AG08395 (cell line): ENCODE data around the gene CRYBA2.

Source experiments
- DNase-seq: peaks from one replicate; pipeline ENCODE4 v3.0.0; 2012; ENCODE audit warnings: mixed read lengths, low spot score

The CRYBA2 gene

DNA sequence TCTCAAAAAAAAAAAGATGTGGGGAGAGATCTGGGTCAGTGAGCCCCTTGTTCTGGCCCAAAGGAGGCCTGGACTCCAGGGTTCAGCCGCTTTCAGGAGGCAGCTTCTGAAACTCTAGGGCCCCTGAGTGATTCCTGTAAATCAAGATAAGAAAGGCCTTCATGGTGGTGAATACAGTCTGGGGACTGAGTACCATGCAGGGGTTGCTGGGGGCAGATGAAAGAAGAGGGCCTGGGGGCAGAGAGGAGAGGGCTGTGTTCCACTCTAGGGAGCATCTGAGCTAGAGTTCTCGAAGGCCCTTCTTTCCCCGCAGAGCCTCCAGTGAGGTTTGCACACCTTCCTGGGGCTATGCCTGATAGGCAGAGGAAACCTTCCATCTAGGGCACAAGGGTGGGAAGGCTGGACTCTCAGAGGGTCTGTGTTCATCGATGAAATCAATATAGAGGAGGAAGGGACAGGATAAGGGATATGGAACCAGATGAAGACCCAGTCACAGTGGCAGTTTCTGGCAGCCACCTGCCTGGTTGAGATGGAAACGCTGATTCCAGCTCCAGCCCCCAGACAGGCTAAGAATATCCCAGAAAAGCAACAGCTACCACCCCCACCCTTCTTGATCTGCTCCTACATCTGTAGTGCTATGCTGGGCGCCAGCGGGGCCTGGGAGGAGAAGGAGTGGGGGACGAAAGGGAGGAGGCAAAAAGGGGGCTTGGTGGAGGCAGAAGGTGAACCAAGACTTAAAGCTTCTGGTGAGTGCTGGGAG, 38.5 kb downstream of the CRYBA2 start:
- DNase-seq, result no peak

DNA sequence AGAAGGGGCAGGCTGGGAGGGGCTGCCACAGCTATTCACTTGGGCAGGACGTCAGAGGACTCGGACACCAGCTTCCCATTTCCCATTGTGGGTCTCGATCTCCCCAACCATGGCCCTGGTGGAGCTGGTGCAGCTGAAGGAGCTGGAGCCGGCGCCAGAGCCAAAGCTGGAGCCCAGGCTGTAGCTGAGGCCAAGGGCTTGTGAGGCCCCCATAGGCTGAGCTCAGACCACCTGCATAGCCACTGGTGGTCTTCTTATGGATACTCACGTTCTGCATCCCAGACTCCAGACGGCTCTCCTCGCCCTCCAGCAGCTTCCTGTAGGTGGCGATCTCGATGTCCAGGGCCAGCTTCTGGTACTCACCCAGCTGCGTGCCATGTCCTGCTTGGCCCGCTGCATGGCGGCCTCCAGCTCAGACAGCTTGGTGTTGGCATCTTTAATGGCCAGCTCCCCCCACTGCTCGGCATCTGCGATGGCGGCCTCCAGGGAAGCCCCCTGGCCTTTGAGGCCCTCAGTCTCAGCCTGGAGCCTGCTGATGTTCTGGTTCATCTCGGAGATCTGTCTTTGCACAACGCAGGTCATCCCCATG, 39.8 kb downstream of the CRYBA2 start:
- DNase-seq, result no peak

- DNase-seq, result no peak
Measured at GRCh38 chr2:218952160-218952559, 41.1 kb downstream of the CRYBA2 start.

- DNase-seq, result no peak
Measured at GRCh38 chr2:218946621-218947020, 46.6 kb downstream of the CRYBA2 start.

DNA sequence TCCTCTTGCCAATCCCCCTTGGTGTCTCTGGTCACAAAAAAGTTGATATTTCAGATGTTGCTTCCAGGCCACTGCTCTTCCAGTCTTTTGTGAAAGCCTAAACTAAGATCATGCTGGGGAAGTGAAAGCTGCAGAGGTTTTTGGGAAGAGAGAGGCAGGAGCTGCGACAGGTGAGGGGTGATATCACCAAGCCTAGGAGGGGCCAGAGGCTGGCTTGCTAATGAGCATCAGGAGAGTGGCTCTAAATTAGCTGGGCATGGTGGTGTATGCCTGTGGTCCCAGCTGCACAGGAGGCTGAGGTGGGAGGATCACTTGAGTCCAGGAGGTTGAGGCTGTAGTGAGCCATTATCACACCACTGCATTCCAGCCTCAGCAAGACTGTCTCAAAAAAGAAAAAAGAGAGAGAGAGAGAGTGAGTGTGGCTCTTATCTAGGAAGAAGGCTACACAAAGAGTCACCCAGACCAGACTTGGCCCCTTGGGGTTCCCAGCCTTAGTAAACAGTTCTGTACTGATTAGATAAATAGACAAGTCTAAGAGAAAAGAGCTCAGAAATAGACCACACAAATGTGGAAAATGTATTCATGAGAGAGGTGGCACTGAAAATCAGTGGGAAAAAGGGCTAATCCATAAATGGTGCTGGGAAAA, 48.3 kb downstream of the CRYBA2 start:
- DNase-seq, result no peak
